Activated naive CD4-positive, alpha-beta T cell treated with anti-CD3 and anti-CD28 coated beads, Interleukin-2, amount 50 U/mL, for 24 hours (primary cell): ENCODE data around the gene ABHD16A.

ENCODE experiments used
- H3K27ac Mint-ChIP-seq: one replicate; pipeline ENCODE4 v1.8.0; 2021; ENCODE audit warnings: mild to moderate bottlenecking, mixed read lengths
- H3K27me3 Mint-ChIP-seq: one replicate; pipeline ENCODE4 v1.8.0; 2021; ENCODE audit warnings: mixed read lengths
- H3K36me3 Mint-ChIP-seq: one replicate; pipeline ENCODE4 v1.8.0; 2021; ENCODE audit warnings: mixed read lengths
- H3K4me1 Mint-ChIP-seq: one replicate; pipeline ENCODE4 v1.8.0; 2021; ENCODE audit warnings: mixed read lengths
- H3K4me3 Mint-ChIP-seq: one replicate; pipeline ENCODE4 v1.8.0; 2021; ENCODE audit warnings: mild to moderate bottlenecking, mixed read lengths
- H3K9me3 Mint-ChIP-seq: one replicate; pipeline ENCODE4 v1.8.0; 2021; ENCODE audit warnings: mixed read lengths

The ABHD16A gene

DNA sequence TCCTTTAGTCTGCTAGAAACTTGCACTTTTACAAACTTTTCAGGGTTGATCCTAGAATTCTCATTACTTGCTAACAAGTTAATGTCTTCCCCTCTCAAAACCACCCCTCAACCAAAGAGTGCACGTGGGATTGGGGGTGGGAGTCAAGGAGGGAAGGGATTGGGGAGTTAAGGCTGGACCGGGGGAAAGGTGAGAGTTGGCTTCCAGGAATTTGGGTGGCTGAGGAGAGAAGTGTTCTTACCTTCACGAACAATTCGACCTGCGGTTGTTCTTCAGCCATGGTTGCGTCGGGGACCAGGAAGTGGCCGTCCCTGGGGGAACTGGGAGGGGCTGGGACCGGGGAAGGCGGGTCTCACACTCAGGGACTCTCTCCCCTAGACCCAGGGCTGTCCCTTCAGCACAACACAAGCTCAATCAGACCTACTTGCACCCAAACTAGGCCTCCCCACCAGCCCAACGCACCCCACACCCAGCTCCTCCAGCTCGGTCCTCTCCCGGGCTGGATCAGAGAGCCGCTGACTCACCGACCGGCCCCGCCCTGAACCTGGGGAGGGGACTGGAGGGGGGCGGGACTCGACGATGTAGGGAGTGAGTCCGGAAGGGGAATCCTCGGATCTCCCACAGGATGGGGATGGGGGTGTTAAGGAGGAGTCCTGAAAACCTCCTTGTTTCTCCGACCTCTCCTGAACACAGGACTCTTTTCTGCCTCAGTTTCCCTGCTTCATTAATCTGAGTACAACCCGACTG is 33.1 kb upstream of the ABHD16A start, which contains the start of gene CLIC1:
Gene CLIC1 (minus strand): TSS at position 510 of the 747 bp plus-strand sequence. CDS start 230 bp downstream, at position 280.
- Mint-ChIP-seq H3K4me1 (peaks cover 55% of the 10 kb centered on the region), H3K9me3 (no peaks in the 10 kb centered on the region), H3K4me3 (peak within 1 kb of the TSS; percentile 96), H3K36me3 (peaks cover 7% of the 10 kb centered on the region), H3K27ac (peak within 1 kb of the TSS; percentile 92), H3K27me3 (no peaks in the 10 kb centered on the region)

DNA sequence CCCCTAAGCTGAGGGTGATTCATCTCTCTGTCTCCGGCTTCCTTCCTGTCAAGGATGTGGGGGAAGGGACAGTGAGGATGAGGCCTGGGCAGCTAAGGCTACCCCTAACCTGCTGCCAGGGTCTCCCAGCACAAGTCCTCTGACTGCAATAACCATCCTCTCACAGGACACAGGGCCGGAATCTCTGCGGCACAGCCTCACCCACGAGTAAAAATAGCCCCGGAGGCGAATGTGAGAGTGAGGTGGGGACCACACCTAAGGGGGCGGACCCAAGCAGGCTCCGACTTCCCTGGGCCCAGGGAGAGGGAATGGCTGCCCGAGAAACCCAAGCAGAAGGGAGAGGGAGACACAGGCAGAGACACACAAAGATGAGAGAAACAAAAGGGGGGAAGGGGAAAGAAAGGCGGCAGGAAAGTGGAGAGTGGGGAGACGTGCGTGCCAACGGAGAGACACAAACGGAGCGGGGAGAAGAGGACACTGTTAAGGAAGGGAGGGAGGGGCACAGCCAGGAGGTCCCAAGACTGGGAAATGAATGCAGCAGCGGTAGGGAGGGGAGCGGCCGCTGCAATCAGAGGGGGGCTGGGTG is 31.8 kb upstream of the ABHD16A start:
- peaks cover 63% of the 10 kb centered on the region for H3K4me1 Mint-ChIP-seq
- H3K27ac Mint-ChIP-seq, result peak overlapping the region; percentile 92
- no peaks in the 10 kb centered on the region for H3K9me3 Mint-ChIP-seq
- no peaks in the 10 kb centered on the region for H3K27me3 Mint-ChIP-seq
- peaks cover 7% of the 10 kb centered on the region for H3K36me3 Mint-ChIP-seq
- peak overlapping the region; percentile 96 for H3K4me3 Mint-ChIP-seq

DNA sequence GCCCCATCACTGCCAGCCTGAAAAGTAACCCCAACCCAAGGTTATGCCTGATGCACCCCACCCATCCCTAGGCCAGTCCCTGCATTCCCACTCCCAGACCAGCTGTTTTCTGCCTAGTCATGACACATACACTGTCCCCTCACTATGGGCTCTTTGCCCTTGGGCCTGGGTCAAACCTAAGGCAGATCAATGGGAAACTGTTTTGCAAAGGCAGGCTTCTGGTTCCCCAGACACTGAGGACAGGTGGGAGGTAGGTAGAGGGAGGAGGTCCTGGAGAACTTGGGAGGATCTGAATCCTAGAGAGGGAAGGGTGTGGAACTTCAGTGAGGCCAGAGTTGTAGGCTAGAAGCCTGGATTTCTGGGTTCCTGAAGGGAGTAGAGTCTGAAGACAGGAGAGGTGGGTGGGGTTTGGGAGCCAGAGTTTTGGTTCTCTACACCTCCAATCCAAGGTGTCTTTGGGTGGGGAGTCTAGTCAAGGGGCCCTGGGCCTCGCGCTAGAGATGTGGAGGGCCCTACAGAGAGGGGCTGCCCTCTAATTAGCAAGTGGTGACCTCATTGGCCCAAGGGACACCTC is 31.2 kb upstream of the ABHD16A start:
- Mint-ChIP-seq H3K36me3 (peaks cover 7% of the 10 kb centered on the region), H3K9me3 (no peaks in the 10 kb centered on the region), H3K27ac (peak overlapping the region; percentile 86), H3K27me3 (no peaks in the 10 kb centered on the region), H3K4me1 (peaks cover 60% of the 10 kb centered on the region), H3K4me3 (peak overlapping the region; percentile 96)

DNA sequence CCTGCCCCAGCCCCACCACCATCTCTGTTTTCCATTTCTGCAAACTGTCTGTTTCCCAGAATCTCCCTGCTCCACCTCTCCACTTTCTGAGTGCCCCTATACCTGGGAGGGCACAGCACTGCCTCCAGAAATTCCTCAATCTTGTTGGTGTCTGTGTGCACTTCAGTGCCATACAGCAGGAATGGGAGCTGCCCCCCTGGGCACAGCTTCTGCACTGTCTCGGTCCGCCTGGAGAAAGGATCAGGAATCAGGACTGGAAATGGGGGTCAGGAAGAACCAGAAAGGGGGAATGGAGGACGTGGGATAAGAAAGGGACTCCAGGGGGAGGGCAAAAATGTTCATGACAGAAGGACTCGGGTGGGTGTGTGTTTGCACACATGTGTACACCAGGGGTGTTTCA is 30.6 kb upstream of the ABHD16A start:
- H3K4me3 Mint-ChIP-seq, result peak overlapping the region; percentile 96
- H3K27me3 Mint-ChIP-seq, result no peaks in the 10 kb centered on the region
- peaks cover 58% of the 10 kb centered on the region for H3K4me1 Mint-ChIP-seq
- H3K27ac Mint-ChIP-seq, result no peak overlapping the region
- H3K36me3 Mint-ChIP-seq, result peaks cover 7% of the 10 kb centered on the region
- H3K9me3 Mint-ChIP-seq, result no peaks in the 10 kb centered on the region

DNA sequence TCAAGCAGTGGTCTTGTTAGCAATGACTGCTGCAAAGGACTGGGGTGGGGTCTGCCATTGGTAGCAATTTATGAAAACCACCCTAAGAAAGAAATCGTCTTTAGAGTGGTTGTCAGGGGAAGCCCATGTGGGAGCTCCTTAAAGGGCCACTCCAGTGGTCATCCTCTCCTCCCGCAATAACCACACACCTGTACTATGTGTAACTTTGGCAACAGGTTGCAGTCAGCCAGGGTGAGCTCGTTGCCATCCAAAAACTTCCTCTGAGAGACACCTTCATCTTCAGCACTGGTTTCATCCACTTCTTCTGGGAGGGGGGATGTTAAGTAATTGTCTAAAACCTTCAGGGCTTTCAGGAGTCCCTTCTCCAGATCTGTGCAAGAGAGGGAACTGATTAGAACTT is 28.9 kb upstream of the ABHD16A start:
- peaks cover 7% of the 10 kb centered on the region for H3K36me3 Mint-ChIP-seq
- no peaks in the 10 kb centered on the region for H3K9me3 Mint-ChIP-seq
- no peak overlapping the region for H3K4me3 Mint-ChIP-seq
- H3K27ac Mint-ChIP-seq, result no peak overlapping the region
- H3K27me3 Mint-ChIP-seq, result no peaks in the 10 kb centered on the region
- H3K4me1 Mint-ChIP-seq, result peaks cover 55% of the 10 kb centered on the region

DNA sequence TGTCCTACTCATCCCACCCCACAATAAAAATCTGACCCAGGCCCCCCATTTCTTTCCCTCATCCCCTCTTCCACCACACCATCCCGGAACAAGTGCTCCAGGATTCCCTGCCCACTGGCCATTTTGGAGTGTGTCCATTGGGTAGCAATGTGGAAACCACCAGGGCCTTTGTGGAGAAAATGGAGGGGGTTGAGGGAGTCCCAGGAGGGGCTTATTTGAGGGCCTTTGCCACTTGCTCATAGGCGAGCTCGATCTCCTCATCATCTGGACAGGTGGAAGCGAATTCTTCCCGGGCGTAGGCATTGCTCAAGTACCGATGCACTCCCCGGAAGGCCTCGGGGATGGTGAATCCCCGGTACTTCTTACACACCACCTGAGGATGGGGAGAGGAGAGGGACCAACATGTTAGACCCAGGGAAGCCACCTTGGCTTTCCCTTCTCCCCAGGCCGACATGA is 27.5 kb upstream of the ABHD16A start:
- peaks cover 7% of the 10 kb centered on the region for H3K36me3 Mint-ChIP-seq
- H3K9me3 Mint-ChIP-seq, result no peaks in the 10 kb centered on the region
- H3K4me3 Mint-ChIP-seq, result peak overlapping the region; percentile 93
- peak overlapping the region; percentile 24 for H3K27ac Mint-ChIP-seq
- no peaks in the 10 kb centered on the region for H3K27me3 Mint-ChIP-seq
- peaks cover 62% of the 10 kb centered on the region for H3K4me1 Mint-ChIP-seq

DNA sequence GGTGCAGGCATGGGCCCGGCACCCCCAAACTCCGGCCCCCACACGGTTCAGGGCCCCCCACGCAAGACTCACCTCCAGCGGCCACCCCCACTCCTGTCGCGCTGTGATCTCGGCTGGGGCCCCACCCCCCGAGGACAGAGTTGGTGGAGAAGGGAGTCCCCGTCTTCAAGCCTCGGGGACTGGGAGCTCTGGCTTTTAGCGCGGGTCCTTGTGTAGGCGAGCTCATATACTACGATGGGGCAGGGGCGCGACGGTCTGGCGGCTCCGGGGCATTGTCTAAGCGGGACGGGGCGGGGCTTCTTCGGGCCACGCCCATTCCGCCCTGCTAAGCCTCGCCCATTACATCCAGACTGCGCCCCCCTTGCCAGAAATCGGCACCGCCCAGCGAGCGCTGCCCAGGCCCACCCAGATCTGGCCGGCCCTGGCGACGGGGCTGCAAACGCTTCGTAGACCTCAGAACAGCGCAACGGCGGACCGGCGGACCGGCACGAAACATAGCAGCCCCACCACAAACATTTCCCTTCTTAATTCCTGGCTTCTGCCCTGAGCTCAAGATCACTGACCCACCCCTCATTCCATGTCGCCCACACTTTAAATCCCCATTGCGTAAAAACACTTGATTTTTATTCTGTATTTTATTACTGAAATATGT is 27.0 kb upstream of the ABHD16A start:
- peaks cover 63% of the 10 kb centered on the region for H3K4me1 Mint-ChIP-seq
- H3K4me3 Mint-ChIP-seq, result peak overlapping the region; percentile 93
- H3K36me3 Mint-ChIP-seq, result peaks cover 7% of the 10 kb centered on the region

DNA sequence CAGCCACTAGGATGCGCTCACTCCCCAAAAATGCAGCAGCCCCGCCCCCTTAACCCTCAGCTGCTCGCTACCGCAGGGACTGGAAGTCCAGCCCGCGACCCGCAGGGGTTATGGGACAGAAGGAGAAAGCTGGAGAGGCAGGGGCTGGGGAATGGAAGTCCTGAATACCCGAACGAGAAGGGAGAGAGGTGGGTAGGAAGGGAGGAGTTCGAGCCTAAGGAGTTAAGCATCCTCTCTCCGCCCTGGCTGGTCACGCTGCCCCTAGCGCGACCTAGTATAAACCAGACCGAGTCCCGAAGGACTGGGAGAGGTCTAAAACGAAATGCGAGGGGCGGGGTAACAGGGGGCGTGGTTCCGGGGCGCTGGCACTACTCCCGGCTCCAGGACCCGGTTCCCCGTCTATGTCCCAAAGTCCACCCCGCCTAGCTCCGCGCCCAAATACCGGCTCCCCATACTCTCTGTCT is 26.4 kb upstream of the ABHD16A start:
- H3K36me3 Mint-ChIP-seq, result peaks cover 7% of the 10 kb centered on the region
- H3K4me3 Mint-ChIP-seq, result peak overlapping the region; percentile 93
- H3K9me3 Mint-ChIP-seq, result no peaks in the 10 kb centered on the region
- no peaks in the 10 kb centered on the region for H3K27me3 Mint-ChIP-seq
- peaks cover 63% of the 10 kb centered on the region for H3K4me1 Mint-ChIP-seq
- no peak overlapping the region for H3K27ac Mint-ChIP-seq

More for the DNA sequence above, 27.0 kb upstream of the ABHD16A start:
- H3K9me3 Mint-ChIP-seq, result no peaks in the 10 kb centered on the region
- H3K27me3 Mint-ChIP-seq, result no peaks in the 10 kb centered on the region
- H3K27ac Mint-ChIP-seq, result peak overlapping the region; percentile 24

DNA sequence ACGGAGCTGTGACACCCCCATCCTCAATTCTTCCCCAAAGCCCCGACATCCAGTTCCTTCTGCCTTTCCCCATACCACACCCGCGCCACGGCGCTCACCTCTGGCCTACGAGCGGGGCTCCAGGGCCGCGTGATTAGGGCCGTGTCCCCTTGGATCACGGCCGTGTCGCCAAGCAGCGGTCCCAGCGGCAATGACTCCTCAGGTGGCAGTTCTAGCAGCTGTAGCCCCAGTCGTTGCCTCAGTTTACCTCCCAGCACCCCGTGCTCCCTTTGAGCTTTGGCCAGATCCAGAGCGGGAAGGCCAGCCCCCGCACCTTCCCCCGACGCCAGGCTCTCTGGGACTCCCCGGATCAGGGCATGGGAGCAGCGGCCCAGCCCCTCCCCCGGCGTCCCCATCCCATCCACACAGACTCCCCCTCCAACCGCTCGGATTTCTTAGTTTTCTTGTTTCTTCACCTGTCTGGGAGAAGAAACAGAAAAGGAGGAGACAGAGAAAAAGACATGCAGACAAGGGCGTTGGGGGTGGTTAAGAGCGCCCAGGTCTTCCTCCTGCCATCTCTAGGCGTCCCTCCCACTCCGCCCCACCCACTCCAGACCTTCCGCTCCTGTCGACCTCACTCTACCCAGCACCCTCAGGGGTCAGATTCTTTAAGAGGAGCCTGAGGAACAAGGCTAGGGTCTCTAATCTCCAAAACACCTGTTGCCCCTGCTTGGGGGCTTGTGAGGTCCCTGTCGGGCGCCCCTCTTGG is 25.8 kb upstream of the ABHD16A start, which contains the start of gene DDAH2:
Gene DDAH2 (minus strand): TSS at position 533 of the 748 bp plus-strand sequence. CDS start 138 bp downstream, at position 395.
- Mint-ChIP-seq H3K36me3 (peaks cover 7% of the 10 kb centered on the region), H3K9me3 (no peaks in the 10 kb centered on the region), H3K27me3 (no peaks in the 10 kb centered on the region), H3K4me3 (peak within 1 kb of the TSS; percentile 93), H3K27ac (no peak within 1 kb of the TSS), H3K4me1 (peaks cover 57% of the 10 kb centered on the region)

DNA sequence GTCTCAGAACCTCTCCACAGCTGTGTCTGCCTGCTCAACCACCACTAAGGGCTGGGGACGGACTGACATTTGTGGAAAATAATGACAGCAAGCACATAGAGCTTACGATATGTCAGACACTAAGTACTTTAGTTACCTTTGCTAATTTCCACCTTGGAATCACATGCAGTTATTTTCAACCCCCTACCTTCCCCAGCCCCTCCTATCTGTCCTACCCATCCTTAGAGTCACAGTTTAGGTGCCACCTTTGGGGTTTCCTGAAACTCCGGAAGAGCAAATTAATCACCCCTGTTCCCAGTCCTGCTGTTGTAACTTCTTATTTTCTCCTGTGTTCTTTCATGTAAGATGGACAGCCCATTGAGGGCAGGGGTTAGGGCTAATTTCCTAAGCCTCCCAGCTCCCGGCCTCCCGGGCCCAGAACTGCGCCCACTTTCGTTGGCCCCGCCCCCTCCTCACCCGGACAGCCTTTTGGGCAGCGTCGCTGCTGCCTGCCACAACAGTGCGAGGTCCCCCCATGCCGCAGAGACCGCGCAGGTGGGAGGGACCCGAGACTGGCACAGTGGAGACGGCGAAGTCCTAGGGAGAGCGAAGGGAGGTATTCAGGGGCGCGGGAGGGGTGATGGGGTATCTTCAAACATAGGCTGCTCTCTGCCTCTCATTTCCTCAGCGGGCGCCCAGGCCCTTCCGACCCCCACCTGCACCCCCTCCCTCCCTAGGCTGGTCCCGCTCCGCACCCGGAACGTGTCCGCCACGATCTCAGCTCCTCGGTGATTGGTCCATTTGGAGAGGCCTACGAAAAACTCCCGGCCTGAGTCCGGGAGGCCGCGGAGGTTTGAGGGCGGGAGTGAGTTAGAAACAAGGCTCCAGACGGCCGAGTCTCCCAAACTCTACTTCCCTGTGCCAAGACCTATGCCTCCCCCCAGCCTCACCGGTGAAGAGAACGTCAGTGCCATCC is 24.9 kb upstream of the ABHD16A start:
- Mint-ChIP-seq H3K27ac (no peak overlapping the region), H3K4me3 (peak overlapping the region; percentile 60), H3K36me3 (peaks cover 2% of the 10 kb centered on the region), H3K4me1 (peaks cover 48% of the 10 kb centered on the region), H3K27me3 (no peaks in the 10 kb centered on the region), H3K9me3 (no peaks in the 10 kb centered on the region)

DNA sequence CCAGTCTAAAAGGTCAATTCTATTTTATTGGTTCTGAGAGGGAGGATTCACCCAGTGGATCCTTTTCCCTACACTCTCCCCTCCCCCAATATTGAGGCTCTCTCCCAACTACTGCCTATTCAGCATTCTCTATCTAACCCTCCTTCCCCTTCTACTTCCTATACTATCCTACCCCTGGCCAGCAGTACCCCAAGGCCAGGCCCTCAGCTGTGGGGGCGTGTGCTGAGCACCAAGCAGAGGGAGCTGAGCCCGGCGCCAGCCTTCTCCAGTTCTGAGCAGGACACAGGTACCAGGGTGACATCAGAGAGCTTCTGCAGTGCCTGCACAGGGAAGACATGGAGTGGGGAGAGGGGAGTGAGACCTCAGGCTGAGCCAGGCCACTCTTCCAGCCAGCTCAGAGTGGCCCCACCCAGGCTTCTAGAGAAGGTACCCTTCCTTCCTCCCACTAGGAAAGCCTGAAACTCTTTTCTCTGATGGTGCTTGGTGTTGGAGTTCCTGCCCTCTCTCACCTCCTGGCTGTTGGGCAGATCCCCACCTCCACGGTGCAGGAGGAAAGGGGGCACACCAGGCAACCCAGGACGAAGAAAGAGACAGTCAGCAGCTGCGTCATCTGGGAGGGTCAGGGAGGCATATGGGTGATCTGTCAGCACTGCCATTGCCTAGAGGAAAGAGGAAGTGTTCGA is 24.1 kb upstream of the ABHD16A start:
- H3K36me3 Mint-ChIP-seq, result peaks cover 2% of the 10 kb centered on the region

DNA sequence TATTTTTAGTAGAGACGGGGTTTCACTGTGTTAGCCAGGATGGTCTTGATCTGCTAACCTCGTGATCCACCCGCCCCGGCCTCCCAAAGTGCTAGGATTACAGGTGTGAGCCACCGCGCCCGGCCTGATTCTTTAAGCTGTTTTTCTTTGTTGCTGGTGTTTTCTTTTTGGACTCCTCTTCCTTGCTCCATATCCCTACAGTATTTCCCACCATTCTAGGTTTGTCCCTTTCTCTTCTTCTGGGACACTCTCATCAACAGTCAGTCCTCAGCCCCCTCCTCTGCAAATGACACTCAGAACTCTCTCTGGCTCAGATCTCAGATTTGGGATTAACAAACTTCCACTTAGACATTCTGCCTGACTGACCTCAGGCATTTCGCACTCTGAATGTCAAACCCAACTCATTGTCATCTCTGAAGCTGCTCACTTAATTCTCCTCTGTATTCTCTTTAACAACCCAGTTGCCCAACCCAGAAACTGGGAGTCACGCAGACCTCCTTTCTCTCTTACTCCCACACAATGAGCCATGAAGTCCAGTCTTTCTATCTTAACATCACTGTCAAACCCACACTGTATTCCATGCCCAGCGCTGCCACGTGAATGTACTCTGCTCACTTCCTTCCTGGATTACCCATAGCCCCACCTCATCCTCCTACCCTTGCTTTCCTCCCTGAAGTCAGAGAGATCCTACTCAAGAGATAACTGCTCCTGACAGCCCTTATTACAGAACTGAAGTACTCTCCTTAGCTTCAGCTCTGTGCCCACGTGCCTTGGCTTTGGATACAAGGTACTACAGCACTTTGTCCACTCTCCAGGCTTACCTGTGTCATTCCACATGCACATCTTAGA is 22.6 kb upstream of the ABHD16A start:
- no peaks in the 10 kb centered on the region for H3K9me3 Mint-ChIP-seq
- no peak overlapping the region for H3K4me3 Mint-ChIP-seq
- peaks cover 43% of the 10 kb centered on the region for H3K4me1 Mint-ChIP-seq
- no peaks in the 10 kb centered on the region for H3K27me3 Mint-ChIP-seq
- no peak overlapping the region for H3K27ac Mint-ChIP-seq
- H3K36me3 Mint-ChIP-seq, result no peaks in the 10 kb centered on the region

More for the DNA sequence above, 24.1 kb upstream of the ABHD16A start:
- Mint-ChIP-seq H3K27ac (peak overlapping the region; percentile 5), H3K4me3 (peak overlapping the region; percentile 60), H3K27me3 (no peaks in the 10 kb centered on the region), H3K9me3 (no peaks in the 10 kb centered on the region), H3K4me1 (peaks cover 48% of the 10 kb centered on the region)
